ENCODE data around the gene ARHGAP31.
A peak's percentile ranks its signal among the peaks of the same experiment; 100 is the strongest.

DNA sequence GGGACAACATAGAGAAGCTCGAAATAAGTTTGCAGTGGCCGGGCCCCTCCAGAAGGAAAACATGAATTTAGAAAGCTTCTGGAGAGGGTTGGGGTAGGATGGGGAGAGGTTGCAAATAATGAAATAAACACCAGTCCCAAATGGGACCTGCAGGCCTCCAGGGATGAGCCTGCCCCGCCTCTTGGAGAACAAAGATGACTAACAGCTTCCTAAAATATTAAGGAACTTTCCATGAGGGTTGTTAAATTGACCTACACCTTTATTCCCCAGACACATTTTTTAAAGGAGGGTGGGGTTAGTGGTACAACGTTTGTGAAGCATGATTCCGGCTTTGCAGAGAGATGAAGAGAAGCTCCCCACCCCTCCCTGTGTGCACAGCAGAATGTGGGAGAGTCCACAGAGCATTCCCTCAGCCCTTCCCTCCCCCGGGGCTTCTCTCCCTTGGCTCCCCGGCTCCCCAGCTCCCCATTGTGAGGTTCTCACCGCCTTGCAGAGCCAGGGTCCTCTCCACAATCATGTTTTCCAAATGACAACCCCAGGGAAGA, 84.1 kb downstream of the ARHGAP31 start:
- TF ChIP-seq, protein P1, sequence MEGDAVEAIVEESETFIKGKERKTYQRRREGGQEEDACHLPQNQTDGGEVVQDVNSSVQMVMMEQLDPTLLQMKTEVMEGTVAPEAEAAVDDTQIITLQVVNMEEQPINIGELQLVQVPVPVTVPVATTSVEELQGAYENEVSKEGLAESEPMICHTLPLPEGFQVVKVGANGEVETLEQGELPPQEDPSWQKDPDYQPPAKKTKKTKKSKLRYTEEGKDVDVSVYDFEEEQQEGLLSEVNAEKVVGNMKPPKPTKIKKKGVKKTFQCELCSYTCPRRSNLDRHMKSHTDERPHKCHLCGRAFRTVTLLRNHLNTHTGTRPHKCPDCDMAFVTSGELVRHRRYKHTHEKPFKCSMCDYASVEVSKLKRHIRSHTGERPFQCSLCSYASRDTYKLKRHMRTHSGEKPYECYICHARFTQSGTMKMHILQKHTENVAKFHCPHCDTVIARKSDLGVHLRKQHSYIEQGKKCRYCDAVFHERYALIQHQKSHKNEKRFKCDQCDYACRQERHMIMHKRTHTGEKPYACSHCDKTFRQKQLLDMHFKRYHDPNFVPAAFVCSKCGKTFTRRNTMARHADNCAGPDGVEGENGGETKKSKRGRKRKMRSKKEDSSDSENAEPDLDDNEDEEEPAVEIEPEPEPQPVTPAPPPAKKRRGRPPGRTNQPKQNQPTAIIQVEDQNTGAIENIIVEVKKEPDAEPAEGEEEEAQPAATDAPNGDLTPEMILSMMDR (IDR thresholded peaks at IDR 0.05) = no peak
- TF ChIP-seq POLR2A (IDR thresholded peaks at IDR 0.05) (no peak), EP300 (IDR thresholded peaks at IDR 0.05) (peak in 1 of 2 donors; percentile 37)

Measured in tibial nerve (tissue), 4 donors.